ENCODE results near the gene WNT5A.

Gene WNT5A

DNA sequence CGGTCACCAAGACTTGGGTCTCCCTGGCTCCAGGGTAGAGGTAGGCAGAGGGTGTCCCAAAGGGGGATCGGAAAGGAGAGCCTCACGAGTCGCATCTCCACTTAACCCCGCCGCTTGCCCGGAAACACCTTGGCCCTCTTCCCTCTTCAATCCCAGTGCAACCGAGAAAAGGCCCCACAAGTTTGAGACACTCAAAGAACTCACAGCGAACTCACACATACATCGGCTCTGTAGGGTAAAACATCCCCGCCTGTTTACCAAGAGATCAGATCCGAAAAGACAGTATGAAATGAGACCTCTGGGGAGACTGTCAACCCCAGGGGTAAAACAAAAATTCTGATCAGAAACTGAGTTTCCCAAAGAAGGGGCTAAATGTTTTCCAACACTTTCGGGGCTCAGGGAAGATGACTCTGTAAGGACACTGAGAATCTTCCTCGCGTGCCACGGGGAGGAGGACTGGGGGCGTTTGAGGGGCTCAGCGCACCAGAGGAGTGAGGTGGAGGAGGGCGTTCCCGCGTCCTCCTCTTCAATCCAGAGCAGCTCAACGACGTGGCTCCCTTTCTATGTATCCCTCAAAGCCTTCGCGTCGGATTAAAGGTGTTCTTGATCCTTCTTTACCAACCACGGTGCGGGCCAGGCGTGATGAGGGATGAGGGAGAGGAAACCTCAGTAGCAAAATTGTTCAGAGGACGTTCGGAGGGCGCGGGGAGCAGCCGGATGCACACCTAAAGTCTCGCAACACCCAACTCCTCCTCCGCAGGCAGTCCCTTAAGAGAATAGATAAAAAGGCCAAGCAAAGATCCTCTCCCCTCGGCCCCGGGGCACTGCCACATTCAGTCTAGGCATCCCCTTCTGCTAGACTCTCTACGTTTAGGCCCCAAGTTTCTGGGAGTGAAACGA is 3.7 kb downstream of the WNT5A start:
- peak overlapping the region; percentile 93 to 98 (median 94) for H3K27ac Mint-ChIP-seq
- H3K4me1 Mint-ChIP-seq = peaks cover 41% of the 10 kb centered on the region
- H3K36me3 Mint-ChIP-seq (ENCODE audit: low read depth) = peaks cover 20% of the 10 kb centered on the region
- H3K9me3 Mint-ChIP-seq = no peaks in the 10 kb centered on the region
- H3K4me3 Mint-ChIP-seq = peak overlapping the region; percentile 94 to 97 (median 94)
- H3K27me3 Mint-ChIP-seq (ENCODE audit: low read depth) = peaks cover 49% of the 10 kb centered on the region
- TF ChIP-seq, protein P1, sequence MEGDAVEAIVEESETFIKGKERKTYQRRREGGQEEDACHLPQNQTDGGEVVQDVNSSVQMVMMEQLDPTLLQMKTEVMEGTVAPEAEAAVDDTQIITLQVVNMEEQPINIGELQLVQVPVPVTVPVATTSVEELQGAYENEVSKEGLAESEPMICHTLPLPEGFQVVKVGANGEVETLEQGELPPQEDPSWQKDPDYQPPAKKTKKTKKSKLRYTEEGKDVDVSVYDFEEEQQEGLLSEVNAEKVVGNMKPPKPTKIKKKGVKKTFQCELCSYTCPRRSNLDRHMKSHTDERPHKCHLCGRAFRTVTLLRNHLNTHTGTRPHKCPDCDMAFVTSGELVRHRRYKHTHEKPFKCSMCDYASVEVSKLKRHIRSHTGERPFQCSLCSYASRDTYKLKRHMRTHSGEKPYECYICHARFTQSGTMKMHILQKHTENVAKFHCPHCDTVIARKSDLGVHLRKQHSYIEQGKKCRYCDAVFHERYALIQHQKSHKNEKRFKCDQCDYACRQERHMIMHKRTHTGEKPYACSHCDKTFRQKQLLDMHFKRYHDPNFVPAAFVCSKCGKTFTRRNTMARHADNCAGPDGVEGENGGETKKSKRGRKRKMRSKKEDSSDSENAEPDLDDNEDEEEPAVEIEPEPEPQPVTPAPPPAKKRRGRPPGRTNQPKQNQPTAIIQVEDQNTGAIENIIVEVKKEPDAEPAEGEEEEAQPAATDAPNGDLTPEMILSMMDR (IDR thresholded peaks at IDR 0.05; ENCODE audit: unreplicated experiment in 3 of 3) = no peak

DNA sequence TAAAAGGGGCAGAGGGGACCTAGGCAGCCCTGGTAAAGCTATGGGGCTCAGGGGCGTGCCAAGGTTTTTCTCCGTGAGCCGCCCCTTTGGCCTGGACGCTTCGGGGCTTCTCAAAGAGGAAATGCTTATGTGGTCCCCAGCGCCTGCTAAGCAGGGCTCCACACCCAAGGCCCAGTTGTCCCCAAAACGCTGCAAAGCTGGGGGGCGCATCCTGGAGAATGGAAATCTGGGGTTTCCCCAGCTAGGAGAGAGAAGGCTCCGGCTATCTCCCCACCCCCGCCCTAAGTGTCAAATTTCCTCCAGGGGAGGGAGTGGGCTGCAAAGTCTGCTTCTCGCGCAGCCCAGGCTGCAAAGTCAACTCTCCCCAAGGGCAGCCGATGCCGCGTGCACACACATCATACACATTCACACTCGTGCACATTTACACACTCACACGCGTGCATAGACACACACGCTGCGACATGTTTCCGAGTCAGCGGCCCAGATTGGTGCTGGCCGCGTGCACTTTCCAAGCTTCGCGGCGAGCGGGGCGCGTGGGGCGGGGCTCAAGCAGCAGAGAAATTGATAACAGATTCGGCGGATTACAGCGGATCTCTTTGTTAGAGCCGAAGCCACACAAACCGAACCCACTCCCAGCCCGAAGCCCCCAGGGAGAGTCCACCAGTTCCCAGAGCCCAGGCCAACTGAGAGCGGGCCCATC is 4.5 kb downstream of the WNT5A start:
- TF ChIP-seq, protein P1 (IDR thresholded peaks at IDR 0.05; ENCODE audit: unreplicated experiment in 3 of 3) = no peak
- H3K36me3 Mint-ChIP-seq (ENCODE audit: low read depth) = peaks cover 28% of the 10 kb centered on the region
- peak overlapping the region; percentile 93 to 98 (median 94) for H3K27ac Mint-ChIP-seq
- peaks cover 45% of the 10 kb centered on the region for H3K27me3 Mint-ChIP-seq (ENCODE audit: low read depth)
- peak overlapping the region; percentile 94 to 97 (median 94) for H3K4me3 Mint-ChIP-seq
- peaks cover 46% of the 10 kb centered on the region for H3K4me1 Mint-ChIP-seq
- H3K9me3 Mint-ChIP-seq = no peaks in the 10 kb centered on the region

DNA sequence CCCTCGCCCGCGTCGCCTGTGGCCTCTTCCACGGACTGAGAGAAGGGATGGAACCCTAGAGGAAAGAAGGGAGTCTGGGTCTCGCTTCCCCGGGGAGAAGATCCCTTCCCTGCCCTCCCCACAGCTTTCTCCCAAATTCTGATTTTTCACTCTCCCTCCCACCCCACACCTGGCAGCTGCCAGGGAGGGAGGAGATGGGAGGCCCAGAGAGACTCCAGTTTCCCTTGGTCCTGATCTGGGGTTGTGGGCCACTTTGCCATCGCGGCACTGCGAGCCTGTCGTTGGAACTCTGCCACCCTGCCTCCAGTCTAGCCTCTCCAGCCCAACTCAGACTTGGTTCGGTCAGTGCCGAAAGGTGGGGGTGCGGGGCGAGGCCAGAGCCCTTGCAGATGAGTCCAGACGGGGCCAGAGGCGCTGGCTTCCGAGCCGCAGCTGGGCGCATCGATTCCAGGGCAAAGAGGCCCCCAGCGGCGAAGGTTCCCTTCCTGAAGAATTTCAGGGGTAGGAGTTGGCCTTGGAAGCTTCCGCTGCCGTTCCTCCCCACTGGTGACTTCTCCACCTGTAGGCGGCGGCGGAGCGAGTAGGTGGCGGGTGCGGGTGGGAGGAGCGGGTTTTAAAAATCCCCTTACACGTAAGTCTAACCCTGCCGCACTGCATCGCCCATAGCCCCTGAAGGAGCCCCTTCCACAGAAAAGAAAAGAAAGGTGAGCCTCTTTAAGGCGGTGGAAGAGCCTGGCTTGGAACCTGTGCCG is 5.2 kb downstream of the WNT5A start:
- peak overlapping the region; percentile 56 to 73 (median 69) for H3K27ac Mint-ChIP-seq
- TF ChIP-seq, protein P1 (IDR thresholded peaks at IDR 0.05; ENCODE audit: unreplicated experiment in 3 of 3) = no peak

DNA sequence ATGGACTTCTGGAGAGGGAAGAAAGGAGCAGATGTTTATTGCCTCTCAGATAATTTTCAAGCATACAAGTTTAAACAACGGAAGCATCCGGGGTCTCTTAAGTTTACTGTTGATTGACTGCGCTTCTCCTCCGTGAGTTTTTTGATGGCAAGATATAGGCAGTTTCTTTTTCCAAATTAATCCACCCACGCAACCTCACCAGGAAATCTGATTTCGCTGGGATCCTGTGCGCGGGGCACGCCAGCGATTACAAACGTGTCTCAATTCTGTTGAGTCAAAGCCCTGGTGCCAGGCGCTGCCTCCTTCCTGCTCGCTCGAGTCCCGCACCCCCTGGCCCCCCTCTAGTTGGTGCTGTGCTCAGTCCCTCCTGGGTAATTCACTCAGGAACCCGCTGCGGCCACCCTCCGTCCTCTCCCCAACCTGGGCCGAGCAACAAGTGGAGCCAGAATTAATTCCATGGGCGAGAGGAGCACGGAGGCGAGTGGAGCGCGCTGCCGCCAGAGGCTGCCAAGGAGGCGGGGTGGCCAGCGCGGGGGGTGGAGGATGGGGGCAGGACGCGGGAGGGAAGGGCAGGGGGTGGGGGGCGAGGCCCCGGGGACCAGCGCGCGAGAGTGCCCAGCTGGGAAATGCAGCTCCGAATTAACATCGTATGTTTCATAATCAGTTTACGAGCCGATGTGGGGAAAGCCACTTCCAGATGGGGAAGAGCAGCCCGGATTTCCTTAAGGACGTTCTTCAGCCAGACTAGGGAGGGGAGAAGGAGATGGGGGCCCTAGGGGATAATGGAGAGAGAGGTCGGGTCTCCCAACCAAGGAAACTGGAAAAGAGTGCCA is 6.0 kb downstream of the WNT5A start:
- Mint-ChIP-seq H3K27me3 (ENCODE audit: low read depth) (peaks cover 42% of the 10 kb centered on the region), H3K36me3 (ENCODE audit: low read depth) (peaks cover 43% of the 10 kb centered on the region), H3K27ac (peak overlapping the region; percentile 68 to 73 (median 71)), H3K4me1 (peaks cover 60% of the 10 kb centered on the region), H3K4me3 (peak overlapping the region; percentile 94 to 97 (median 94)), H3K9me3 (no peaks in the 10 kb centered on the region)
- TF ChIP-seq, protein P1 (IDR thresholded peaks at IDR 0.05; ENCODE audit: unreplicated experiment in 3 of 3) = no peak

More for the DNA sequence above, 5.2 kb downstream of the WNT5A start:
- Mint-ChIP-seq H3K9me3 (no peaks in the 10 kb centered on the region), H3K27me3 (ENCODE audit: low read depth) (peaks cover 42% of the 10 kb centered on the region), H3K36me3 (ENCODE audit: low read depth) (peaks cover 35% of the 10 kb centered on the region), H3K4me3 (peak overlapping the region; percentile 94 to 97 (median 94)), H3K4me1 (peaks cover 53% of the 10 kb centered on the region)

Measured in nephron (organoid).